ENCODE measurements around the gene OLFM3. TPM values are rescaled to one million over a fixed set of nuclear protein-coding genes. Genes with fewer than 3 reads are reported as not detected.

OLFM3 gene
- total RNA-seq, 1 donor from 2014 or later = not detected

DNA sequence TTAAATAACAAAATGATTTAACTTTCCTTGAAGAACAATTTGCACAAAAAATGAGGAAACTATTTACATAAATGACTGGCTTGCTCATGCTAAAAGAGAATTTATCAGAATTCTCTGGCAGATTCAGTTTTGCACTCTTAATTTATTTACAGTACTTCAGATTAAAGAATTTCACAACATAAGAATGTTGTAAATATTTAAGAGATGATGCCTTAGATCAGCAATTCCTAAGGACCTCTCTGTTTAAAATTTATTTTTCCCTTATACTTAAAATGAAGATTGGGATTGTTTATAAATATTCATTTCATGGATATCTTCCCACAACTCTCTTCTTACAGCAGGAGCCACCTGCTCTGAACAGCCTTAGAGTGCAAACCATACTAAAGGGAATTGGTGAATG lies 120.8 kb downstream of the OLFM3 start:
- no peak for DNase-seq (ENCODE audit: low spot score)
- H3K4me1 Mint-ChIP-seq (ENCODE audit: low read depth) = no peaks in the 10 kb centered on the region
- H3K4me3 Mint-ChIP-seq (ENCODE audit: unreplicated experiment) = no peak overlapping the region
- TF ChIP-seq, protein P1, sequence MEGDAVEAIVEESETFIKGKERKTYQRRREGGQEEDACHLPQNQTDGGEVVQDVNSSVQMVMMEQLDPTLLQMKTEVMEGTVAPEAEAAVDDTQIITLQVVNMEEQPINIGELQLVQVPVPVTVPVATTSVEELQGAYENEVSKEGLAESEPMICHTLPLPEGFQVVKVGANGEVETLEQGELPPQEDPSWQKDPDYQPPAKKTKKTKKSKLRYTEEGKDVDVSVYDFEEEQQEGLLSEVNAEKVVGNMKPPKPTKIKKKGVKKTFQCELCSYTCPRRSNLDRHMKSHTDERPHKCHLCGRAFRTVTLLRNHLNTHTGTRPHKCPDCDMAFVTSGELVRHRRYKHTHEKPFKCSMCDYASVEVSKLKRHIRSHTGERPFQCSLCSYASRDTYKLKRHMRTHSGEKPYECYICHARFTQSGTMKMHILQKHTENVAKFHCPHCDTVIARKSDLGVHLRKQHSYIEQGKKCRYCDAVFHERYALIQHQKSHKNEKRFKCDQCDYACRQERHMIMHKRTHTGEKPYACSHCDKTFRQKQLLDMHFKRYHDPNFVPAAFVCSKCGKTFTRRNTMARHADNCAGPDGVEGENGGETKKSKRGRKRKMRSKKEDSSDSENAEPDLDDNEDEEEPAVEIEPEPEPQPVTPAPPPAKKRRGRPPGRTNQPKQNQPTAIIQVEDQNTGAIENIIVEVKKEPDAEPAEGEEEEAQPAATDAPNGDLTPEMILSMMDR (IDR thresholded peaks at IDR 0.05) = no peak
- H3K27me3 Mint-ChIP-seq (ENCODE audit: low read depth) = no peaks in the 10 kb centered on the region
- no peak overlapping the region for H3K27ac Mint-ChIP-seq (ENCODE audit: unreplicated experiment)
- H3K36me3 Mint-ChIP-seq (ENCODE audit: low read depth) = no peaks in the 10 kb centered on the region
- no peaks in the 10 kb centered on the region for H3K9me3 Mint-ChIP-seq (ENCODE audit: low read depth)

DNA sequence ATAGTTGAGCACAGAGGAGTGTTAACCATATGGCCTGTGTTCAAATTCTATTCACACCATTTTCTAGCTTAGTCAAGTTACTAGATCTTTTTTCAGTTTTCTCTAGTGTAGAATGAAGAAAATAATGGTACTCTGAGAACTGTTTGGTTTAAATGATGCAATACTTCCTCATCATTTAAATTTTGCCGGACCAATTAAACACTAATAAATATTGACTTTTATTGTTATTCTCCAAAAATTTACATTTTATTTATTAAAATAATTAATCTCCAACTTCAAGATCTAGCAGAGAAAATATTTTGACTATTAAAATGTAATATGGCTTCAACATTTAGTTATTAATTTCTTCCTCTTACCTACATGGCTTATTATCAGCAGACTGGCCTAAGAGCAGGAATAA lies 123.1 kb downstream of the OLFM3 start:
- no peaks in the 10 kb centered on the region for H3K4me1 Mint-ChIP-seq (ENCODE audit: low read depth)
- no peak overlapping the region for H3K27ac Mint-ChIP-seq (ENCODE audit: unreplicated experiment)
- H3K4me3 Mint-ChIP-seq (ENCODE audit: unreplicated experiment) = no peak overlapping the region
- TF ChIP-seq, protein P1 (IDR thresholded peaks at IDR 0.05) = no peak
- no peaks in the 10 kb centered on the region for H3K27me3 Mint-ChIP-seq (ENCODE audit: low read depth)
- no peaks in the 10 kb centered on the region for H3K36me3 Mint-ChIP-seq (ENCODE audit: low read depth)
- no peaks in the 10 kb centered on the region for H3K9me3 Mint-ChIP-seq (ENCODE audit: low read depth)
- DNase-seq (ENCODE audit: low spot score) = no peak

DNA sequence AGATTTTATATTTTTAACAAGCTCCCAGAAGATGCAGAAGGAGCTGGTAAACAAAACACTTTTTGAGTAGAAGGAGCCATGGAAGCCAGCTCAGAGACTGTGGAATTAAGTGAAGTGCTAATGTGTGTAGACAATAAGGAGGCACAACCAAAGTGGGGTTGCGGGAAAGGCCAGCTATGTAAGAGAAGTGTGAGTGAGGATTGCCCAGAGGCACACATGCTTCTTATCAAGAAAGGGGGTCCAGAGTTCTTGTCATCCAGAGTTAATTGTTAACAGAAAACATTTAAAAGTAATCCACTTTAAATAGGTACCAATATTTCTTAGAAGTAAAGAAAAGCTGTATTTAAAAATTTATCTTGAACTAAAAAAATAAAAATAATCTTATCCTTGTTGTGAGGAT lies 136.8 kb downstream of the OLFM3 start:
- H3K4me1 Mint-ChIP-seq (ENCODE audit: low read depth) = no peaks in the 10 kb centered on the region
- H3K9me3 Mint-ChIP-seq (ENCODE audit: low read depth) = no peaks in the 10 kb centered on the region
- H3K36me3 Mint-ChIP-seq (ENCODE audit: low read depth) = no peaks in the 10 kb centered on the region
- no peak overlapping the region for H3K4me3 Mint-ChIP-seq (ENCODE audit: unreplicated experiment)
- H3K27me3 Mint-ChIP-seq (ENCODE audit: low read depth) = peaks cover 3% of the 10 kb centered on the region
- no peak overlapping the region for H3K27ac Mint-ChIP-seq (ENCODE audit: unreplicated experiment)
- TF ChIP-seq, protein P1 (IDR thresholded peaks at IDR 0.05) = no peak
- DNase-seq (ENCODE audit: low spot score) = no peak

DNA sequence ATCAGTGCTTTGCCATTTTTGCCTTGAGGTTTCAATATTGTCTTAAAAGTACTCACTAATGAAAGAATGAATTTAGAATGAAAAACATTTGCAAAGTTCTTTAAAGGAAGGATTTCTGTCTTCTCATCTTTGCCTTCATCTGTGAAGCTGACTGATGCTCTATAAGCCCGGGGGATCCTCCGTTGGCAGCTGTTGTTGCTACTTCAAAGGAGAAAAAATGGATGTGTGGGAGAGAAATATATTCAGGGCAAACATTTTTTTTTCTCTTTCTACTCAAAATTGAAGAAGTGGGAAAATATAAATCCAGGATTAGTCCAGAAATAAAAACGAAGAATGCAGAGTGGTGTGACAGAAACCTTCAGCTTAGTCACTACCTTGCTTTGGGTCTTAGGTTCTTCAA lies 142.5 kb downstream of the OLFM3 start:
- H3K9me3 Mint-ChIP-seq (ENCODE audit: low read depth) = no peaks in the 10 kb centered on the region
- no peak overlapping the region for H3K27ac Mint-ChIP-seq (ENCODE audit: unreplicated experiment)
- TF ChIP-seq, protein P1 (IDR thresholded peaks at IDR 0.05) = no peak
- no peaks in the 10 kb centered on the region for H3K36me3 Mint-ChIP-seq (ENCODE audit: low read depth)
- no peaks in the 10 kb centered on the region for H3K4me1 Mint-ChIP-seq (ENCODE audit: low read depth)
- no peak overlapping the region for H3K4me3 Mint-ChIP-seq (ENCODE audit: unreplicated experiment)
- no peak for DNase-seq (ENCODE audit: low spot score)
- no peaks in the 10 kb centered on the region for H3K27me3 Mint-ChIP-seq (ENCODE audit: low read depth)

- Mint-ChIP-seq H3K27ac (ENCODE audit: unreplicated experiment) (no peak overlapping the region), H3K9me3 (ENCODE audit: low read depth) (no peaks in the 10 kb centered on the region), H3K4me3 (ENCODE audit: unreplicated experiment) (no peak overlapping the region), H3K27me3 (ENCODE audit: low read depth) (no peaks in the 10 kb centered on the region), H3K36me3 (ENCODE audit: low read depth) (no peaks in the 10 kb centered on the region), H3K4me1 (ENCODE audit: low read depth) (no peaks in the 10 kb centered on the region)
- no peak for DNase-seq (ENCODE audit: low spot score)
- TF ChIP-seq, protein P1 (IDR thresholded peaks at IDR 0.05) = no peak
Observed at GRCh38 chr1:101852936-101853335, 143.8 kb downstream of the OLFM3 start.

All from chondrocyte (in vitro differentiated cells).